Measurements from ENCODE around the gene IL17D. TPM values are rescaled to one million over a fixed set of nuclear protein-coding genes. Genes with fewer than 3 reads are reported as not detected.

The IL17D gene, protein sequence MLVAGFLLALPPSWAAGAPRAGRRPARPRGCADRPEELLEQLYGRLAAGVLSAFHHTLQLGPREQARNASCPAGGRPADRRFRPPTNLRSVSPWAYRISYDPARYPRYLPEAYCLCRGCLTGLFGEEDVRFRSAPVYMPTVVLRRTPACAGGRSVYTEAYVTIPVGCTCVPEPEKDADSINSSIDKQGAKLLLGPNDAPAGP
- total RNA-seq, result 0.07 and 0.34 TPM in 2 replicates

DNA sequence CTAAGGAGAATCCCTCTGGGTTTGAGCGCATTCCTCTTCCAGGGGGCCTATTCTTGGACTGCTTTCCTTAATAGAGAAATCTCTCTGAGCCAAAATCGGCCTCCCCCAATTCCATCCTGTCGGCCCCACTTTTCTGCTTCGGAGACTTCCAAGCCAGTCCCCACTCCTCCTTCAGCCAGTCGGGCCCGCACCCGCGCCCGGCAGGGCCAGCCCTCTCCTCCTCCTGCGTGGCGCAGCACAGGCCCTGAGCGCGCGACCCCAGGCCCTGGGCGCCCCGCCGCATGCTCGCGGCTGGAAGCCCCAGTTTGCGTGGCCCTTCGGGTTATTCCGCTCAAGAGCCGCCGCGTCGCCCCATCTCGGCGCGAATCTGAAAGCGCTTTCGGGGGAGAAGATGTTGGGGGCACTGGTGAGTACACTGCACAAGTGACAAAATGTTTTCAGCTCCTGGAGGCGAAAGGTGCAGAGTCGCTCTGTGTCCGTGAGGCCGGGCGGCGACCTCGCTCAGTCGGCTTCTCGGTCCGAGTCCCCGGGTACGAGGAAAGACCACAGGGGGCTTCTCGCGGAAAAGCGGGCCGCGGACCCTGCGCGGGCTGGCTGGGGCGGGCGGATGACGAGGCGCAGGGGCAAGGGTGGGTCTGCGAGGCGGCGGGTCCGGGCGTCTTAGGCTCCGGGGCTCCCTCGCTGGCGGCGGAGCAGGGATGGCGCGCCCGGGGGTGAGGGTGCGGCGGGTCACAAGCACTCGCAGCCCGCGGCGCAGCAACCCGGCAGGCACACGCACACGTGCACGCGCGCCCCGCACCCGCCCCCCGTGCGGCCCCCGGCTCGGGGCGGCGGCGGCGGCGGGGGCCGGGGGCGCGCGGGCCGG lies at the start of gene IL17D:
TSS of gene IL17D (plus strand) at position 785 of the 865 bp plus-strand sequence. CDS start 303 bp downstream, outside the sequence.

Other genes with a start within 250 kb of the IL17D start
- gene CRYL1, start 177.8 kb upstream of the IL17D start, total RNA-seq, result 19.0 and 22.2 TPM in 2 replicates
- gene IFT88, start 136.5 kb upstream of the IL17D start, total RNA-seq, result 6.2 and 8.7 TPM in 2 replicates
- gene EEF1AKMT1, start 70.3 kb downstream of the IL17D start, total RNA-seq, result 7.0 and 7.9 TPM in 2 replicates
- gene XPO4, start 199.0 kb downstream of the IL17D start, total RNA-seq, result 32.8 and 34.0 TPM in 2 replicates

Measured in nasal cavity respiratory epithelium epithelial cell of viscerocranial mucosa (primary cell).